HG03520 (cell line): ENCODE results near the gene TEX13D.
"Not testable (repeated sequence)": the region's sequence is repeated elsewhere in the genome, so short reads cannot be mapped to it uniquely, and the experiment has no call there.

Experiments used
- ATAC-seq: cut with Tn5 transposase; IDR thresholded peaks from one replicate; pipeline ENCODE4 v1.9.1; 2021; ENCODE audit warnings: mild to moderate bottlenecking, moderate library complexity; ENCODE audit not compliant: unreplicated experiment

Gene TEX13D

DNA sequence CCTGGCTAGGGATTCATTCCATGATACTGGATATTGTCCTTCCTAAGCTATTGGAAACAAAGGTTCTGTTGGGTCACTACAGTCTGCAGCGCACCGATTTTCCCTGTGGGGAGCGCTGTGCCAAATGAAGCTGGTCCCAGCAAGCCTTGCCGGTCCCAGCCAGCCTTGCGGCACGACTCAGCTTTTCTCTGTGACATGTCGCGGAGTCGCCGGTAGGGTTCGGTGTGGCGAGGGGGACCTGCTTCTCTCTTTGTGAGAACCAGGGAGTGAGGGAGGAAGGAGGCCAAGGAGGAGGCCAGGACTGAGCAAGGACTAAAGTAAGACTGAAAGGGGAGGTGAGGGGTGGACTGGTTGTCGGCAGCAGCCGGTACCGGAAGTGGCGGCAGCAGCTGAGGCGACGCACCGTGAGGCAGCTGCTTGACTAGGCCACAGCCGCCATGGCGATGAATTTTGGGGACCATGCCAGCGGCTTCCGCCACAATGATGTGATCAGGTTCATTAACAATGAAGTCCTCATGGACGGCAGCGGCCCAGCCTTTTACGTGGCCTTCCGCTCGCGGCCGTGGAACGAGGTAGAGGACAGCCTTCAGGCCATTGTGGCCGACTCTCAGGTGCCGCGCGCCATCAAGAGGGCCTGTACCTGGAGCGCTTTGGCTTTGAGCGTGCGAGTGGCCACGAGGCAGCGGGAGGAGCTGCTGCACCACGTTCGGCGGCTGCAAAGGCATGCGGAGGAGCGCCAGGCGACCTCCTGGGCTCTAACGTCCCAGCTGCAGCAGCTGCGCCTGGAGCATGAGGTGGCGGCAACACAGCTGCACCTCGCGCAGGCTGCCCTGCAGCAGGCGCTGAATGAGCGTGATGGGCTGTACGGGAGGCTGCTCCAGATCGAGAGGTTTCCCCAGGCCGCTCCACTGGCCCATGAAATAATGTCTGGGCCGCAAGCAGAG, at the start of gene TEX13D:
TEX13D (plus strand) TSS at position 180 of the 944 bp plus-strand sequence; CDS start at position 438, 258 bp downstream.
- ATAC-seq: no peak

DNA sequence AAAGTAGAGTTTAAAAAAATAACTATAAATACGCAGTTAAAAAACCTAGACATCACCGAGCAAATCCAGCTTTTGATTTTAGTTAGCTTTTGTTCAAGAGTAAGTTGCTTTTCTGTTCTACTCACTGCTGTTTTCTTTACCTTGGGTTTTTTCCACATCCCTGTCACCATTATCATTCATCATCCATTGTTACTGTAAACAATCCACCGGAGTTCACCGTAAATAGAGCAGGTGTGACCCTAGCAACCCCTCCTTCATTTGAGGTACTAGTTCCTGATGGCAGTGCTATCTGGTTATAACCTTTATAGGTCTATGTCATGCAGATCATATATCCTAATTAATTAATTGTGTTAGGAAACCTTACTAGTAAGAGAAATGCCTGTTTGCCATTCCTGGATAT, 43.0 kb upstream of the TEX13D start:
- no peak for ATAC-seq

DNA sequence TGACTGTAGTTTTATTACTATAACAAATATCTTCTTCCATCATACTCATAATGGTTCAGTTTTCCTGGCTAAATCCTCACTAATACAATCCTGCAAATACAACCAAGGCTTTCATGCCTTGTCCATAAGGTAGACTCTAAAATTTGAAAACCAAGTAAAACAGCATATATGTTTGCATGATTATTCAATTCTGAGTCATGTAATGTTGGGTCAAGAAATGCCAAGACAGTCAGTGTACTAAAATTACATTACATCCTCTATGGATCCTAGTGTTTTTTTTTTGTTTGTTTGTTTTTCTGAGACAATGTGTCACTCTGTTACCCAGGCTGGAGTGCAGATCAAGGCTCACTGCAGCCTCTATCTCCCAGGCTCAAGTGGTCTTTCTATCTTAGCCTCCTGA, 38.6 kb upstream of the TEX13D start:
- no peak for ATAC-seq

DNA sequence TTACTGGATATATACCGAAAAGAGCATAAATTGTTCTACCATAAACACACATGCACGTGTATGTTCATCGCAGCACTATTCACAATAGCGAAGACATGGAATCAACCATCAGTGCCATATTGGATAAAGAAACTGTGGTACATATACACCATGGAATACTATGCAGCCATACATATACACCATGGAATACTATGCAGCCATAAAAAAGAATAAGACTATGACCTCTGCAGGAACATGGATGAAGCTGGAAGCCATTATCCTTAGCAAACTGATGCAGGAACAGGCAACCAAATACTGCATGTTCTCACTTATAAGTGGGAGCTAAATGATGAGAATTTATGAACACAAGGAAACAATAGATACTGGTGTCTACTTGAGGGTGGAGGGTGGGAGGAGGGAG, 33.1 kb upstream of the TEX13D start:
- ATAC-seq: not testable (repeated sequence)

DNA sequence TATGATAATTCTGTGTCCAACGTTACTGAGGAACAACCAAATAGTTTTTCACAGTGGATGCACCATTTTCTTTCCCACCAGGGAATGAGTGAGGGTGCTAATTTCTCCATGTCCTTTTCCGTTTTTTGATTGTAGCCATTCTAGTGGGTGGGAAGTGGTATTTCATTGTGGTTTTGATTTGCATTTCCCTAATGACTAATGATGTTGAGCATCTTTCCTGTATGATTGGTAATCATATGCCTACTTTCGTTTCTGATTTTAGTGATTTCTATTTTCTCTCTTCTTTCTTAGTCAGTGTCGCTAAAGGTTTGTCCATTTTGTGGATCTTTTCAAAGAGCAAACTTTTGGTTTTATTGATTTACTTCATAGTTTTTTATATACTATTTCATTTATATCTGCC, 32.1 kb upstream of the TEX13D start:
- peak; percentile 56 for ATAC-seq

DNA sequence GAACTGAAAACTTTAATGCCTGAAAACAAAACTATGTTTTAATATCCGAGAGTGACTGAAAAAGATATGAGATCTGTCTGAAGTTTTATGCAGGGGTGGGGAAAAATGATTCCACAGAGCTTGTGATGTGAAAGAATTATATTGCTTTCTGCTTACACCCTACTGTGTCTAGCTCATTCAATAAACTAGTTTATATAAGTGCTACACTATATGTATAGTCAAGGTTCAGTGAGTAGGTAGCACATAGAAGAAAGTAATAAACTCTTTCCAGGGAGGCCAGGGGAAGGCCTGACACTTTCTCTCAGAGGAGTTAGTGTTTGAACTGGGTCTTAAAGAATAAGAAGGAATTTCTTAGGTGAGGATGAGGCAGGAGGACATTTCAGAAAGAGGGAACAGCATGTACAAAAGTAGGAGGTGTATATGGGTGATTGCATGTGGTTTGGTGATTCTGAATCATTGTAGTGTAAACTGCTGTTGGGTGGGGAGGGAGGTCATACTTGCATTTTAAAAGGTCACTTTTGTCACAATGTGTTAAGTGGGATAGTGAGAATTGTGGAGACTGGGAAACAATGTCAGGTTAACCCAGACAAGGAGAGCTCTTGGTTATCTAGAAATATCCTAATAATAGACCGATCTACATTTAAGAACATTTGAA, 25.1 kb upstream of the TEX13D start:
- ATAC-seq: no peak

DNA sequence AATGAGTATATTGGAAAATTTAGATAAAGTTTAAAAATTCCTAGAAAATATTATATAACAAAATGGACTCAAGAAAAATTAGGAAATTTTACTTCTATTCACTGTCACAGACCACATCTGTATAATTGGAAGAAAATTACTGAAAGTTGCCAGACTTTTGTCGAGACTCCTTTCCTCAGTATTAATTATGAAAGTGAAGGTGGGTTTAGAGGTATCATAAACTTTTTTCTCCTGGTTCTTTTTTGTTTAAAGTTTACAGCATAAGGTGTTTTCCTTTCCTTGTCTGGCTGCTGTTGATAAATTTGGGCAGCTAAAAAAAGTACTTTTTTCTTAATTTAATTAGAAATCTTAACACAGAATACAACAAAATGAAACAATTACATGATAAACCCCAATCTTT, 6.7 kb upstream of the TEX13D start:
- ATAC-seq: no peak

DNA sequence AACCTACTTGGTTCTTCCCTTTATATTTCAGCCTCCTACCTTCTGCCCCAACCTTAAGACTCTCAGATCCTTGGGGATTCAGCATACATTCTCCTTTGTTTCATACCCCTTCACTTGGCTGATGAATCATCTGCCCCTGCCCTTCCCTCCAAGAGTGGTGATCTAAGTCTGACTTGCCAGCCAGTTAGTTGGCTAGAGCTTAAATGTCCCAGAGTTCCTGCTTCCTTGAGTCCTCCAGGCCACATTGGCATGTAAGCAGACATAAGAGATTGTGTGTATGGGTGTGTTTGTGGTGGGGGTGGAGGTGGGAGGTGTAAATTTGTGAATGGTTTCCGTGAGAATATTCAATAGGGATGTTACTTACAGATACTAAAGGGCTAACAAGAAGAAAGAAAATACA, 3.7 kb upstream of the TEX13D start:
- ATAC-seq: no peak

DNA sequence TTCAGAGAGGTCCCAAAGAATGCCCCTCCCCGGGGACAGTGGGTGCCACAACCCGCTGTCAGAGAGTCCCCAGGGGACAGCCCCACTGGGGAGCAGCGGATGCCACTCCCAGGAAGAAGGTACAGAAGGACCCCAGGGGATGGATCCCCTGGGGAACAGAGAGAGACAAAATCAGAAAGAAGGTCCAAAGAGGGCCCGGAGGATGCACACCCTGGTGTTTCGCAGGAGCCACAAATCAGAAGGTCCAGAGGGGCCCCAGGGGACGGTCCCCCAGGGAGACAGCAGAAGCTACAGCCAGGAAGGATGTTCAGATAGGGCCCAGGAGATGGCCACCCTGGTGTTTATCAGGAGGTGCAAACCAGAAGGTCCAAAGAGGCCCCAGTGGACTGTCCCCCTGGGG, 1.4 kb downstream of the TEX13D start:
- ATAC-seq: no peak

DNA sequence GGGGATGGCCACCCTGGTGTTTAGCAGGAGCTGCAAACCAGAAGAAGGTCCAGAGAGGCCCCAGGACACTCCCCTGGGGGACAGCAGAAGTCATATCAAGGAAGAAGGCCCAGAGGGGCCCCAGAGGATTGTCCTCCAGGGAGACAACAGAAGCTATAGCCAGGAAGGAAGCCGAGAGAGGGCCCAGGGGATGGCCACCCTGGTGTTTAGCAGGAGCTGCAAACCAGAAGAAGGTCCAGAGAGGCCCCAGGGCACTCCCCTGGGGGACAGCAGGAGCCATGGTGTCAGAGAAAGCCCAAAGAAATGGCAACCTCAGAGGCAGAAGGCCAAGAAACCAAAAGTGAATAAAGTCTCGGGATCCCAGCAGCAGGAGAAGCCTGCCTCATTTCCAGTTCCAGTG, 2.1 kb downstream of the TEX13D start:
- not testable (repeated sequence) for ATAC-seq

DNA sequence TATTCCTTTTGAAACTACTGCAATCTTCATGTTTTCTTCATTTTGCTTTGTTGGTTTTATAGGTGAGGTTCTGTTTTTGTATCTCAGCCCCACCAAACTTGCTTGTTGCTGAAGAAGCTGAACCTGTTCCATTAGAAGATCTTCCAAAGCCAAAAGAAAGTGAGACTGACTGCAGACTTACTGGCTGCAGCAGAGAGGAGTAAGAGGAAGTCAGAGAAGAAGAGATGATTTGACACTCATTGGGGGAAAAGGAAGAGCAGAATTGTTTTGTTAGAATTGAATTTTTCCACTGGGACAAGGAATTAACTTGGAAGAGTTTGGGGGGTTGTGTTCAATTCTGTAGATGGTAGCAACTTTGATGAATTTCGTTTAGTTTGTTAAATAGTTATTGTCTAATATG, 3.1 kb downstream of the TEX13D start:
- no peak for ATAC-seq

DNA sequence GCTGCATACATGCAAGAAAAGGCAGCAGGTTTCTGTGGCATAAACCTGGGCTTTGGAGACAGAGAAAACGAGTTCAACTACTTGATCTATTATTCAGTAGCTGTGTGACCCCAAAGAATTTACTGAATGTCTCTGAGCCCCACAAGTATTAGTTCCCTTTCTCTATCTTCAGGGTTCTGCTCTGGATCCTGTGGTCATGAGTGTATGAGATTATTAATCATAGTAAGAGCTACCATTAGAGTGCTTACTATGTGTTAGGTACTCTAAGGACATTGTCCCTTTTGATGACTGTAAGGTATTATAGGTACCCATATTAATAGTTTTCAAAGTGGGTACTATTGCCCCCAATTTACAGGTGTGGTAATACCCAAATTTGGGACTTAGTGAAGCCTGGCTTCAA, 5.5 kb downstream of the TEX13D start:
- ATAC-seq: peak; percentile 37

DNA sequence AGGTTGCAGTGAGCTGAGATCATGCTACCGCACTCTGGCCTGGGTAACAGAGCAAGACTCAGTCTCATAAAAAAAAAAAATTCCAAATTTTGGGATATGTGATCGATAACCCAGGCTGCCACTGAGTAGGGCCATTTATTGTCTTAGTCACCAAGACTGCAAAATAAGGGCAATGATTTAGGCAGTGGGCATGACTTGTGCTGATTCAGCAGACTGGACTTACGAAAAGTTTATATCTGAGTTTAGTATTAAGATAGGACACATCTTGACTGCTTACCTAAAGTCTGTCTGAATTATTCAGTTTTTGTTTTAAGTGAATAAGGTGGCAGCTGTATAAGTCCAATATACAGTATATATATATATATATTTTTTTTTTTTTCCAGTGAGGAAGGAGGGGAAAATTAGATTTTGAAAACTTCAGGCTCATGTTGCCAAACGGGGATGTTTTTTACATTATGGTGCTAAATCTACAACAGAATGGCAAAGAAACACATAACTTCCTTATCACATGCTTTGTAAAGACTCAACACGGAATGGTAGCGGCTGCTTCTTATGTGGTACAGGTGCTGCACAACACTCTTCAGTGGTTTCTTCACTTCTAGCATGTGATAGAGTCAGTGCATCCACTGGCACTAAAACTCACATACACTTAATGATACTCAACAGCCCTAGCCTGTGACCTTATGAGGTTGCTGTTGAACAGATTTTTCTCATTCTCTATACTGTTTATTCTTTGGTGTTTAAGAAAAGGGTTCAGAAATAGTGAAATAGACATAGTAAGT, 6.5 kb downstream of the TEX13D start:
- ATAC-seq: no peak

DNA sequence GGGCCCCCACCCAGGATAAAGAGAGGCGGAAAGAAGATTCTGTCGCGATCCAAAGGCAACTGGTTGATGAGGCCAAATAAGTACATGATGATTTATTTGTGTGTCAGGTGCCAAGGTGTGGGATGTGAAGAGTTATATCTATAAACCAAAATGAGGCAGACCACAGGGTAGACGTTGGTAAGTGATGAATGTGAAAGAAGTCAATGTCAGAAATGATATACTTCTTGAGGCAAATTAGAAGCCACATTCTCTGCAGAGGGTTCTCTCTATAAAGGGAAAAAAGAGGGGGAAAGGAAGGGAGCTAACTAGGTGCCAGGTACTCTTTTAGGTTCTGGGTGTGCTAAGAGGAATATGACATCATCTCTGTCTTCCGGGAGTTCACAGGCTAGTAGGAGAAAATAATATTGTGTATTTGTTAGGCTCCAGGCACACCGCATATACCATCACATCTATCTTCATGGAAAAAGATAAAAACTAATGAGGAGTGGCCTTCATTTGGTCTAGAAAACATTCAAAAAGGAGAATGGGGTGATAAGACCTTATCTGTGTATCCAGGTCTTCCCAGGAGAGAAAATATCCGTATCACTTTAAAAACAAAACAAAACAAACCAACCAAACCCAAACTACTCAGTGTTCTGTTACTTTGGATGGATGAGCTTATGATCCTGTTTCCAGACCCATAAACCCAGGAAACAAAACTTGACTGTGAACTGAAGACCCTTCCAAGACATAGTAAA, 9.1 kb downstream of the TEX13D start:
- ATAC-seq: no peak

DNA sequence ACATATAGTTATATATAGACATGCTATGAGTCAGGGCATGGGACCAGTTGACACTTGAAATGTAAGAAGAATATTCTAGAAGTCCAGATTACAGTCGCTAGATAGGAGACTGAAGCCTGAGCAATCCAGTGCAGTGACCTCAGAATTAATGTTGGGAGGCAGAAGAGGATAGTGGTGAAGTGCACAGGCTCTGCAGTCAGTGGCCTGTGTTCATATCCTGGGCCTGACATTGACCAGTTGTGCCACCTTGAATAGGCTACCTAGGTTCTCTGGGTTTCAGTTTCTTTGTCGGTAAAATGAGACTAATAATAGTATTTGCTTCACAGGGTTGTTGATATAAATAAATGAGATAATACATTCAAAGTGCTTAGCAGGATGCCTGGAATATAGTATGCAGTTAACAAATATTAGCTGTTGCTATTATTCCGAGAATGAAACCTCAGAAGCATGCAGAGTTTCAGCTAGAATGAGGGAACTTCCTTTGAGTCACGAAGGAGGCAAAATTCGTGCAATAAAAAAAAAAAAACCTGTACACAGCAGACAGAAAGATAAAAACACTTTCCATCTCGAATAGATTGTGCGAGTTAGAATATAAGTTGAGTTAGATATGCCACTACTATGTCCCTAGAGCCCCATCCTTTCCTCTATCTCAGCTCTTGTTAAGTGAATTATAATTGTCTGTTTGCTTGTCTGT, 9.9 kb downstream of the TEX13D start:
- ATAC-seq: no peak

DNA sequence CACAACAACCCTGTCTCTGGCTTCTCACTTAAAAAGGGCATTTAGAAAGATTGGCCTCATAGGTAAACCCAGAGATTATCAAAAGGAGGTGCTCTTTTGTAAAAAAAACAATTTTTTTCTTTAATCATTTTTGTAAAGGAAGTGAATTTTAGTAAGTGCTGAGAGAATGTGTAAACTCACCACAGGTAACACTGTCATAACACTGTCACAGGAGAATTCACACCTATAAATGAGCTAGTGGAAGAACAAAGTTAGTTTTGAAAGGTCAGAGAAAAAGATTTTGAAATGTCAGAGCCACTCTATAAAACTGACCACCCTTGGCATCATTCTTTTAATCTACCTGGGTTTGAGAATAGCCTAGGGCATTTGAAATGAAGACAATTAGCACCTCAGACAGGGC, 10.6 kb downstream of the TEX13D start:
- ATAC-seq: no peak

DNA sequence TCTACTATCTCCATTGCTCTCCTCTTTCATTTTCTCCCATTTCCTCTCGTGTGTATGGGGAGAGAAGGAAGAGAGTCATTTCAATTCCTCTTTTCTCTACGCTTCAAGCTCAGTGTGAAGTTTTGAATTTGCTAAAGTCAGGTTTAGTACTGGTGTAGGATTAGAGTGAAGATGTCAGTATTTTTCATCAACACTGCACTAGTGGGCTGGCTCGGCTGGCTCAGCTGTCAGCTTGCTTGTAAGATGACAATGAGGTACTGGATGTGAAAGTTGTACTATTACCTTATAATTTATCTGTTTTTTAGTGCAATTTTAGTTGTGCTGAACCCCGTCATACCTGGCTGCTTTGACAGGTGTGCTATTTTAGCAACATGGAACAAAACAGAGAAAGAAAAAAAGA, 11.8 kb downstream of the TEX13D start:
- no peak for ATAC-seq

DNA sequence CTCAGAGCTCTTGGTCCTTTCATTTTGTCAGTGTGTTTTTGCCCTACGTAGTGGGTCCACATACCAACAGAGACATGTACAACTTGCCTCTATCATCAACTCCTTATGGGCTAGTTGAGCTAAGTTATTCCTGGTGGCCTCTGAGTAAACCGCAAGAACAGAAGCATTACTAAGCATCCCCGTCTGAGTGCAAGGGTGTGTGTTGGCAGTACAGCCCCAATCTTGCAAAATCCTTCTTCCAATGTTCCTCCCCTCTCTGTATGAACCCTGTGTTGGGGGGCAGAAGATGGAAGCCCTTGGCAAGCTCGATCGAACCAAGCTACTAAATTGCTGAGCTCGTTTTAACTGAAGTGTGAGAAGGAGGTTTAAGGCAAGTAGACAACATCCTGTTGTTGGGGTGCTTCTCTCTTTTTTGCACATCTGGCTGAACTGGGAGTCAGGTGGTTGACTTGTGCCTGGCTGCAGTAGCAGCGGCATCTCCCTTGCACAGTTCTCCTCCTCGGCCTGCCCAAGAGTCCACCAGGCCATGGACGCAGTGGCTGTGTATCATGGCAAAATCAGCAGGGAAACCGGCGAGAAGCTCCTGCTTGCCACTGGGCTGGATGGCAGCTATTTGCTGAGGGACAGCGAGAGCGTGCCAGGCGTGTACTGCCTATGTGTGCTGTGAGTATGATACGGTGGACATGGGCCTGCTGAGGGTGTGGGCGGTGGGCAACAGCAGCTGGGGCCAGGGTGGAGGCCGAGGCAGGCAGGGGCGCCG, 13.8 kb downstream of the TEX13D start, which contains the start of gene SH2D1A:
SH2D1A (plus strand) TSS at position 447 of the 760 bp plus-strand sequence; CDS start at position 527, 80 bp downstream.
- ATAC-seq: no peak

DNA sequence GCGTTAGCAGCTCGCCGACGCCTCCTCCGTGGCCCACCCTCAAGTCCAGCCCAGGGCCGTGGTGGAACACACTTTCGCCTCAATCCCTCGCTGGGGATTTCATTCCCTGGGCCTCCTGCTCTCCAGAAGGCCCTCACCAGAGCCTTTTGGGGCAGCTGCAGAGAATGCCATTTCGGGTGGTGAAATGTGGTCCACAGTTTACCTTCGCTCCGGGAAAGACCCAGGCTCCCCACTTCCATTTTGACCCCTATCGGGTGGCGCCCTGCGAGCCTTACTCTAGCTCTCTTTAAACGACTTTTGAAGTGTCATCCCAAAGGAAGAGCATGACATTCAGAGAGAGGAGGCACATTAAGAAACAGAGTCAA, 14.4 kb downstream of the TEX13D start:
- ATAC-seq: no peak
